GM23338 (cell line): ENCODE data around the gene XRN1. TPM values are rescaled to one million over a fixed set of nuclear protein-coding genes. Genes with fewer than 3 reads are reported as not detected.

Experiments used
- ATAC-seq: fragments of 200-7000 bp; cut with Tn5 transposase; 3 replicates; pipeline ENCODE4 v1.9.1; 2020
- DNase-seq: peaks from one replicate; pipeline ENCODE4 v3.0.0-alpha.2; 2015; ENCODE audit warnings: low spot score
- H2AFZ ChIP-seq: fragments of 200-600 bp; sonication (generic); 2 replicates; pipeline ENCODE4 v1.8.0; 2016; ENCODE audit warnings: antibody characterized with exemption, mild to moderate bottlenecking, moderate library complexity
- H3F3A ChIP-seq: fragments of 200-600 bp; sonication (generic); replicated peaks from 2 replicates; pipeline ENCODE4 v1.8.0; 2017; ENCODE audit warnings: antibody characterized with exemption, mixed run types, low read depth
- H3K27ac ChIP-seq: fragments of 200-600 bp; sonication (generic); 2 replicates; pipeline ENCODE4 v1.6.1; 2016; ENCODE audit warnings: low read depth
- H3K27me3 ChIP-seq: fragments of 200-600 bp; sonication (generic); 2 replicates; pipeline ENCODE4 v1.8.0; 2016; ENCODE audit warnings: mild to moderate bottlenecking, mixed run types, moderate library complexity; ENCODE audit not compliant: insufficient read depth
- H3K36me3 ChIP-seq: fragments of 200-600 bp; sonication (generic); 2 replicates; pipeline ENCODE4 v1.8.0; 2016; ENCODE audit warnings: mild to moderate bottlenecking; ENCODE audit not compliant: insufficient read depth
- H3K4me1 ChIP-seq: fragments of 200-600 bp; sonication (generic); 2 replicates; pipeline ENCODE4 v1.8.0; 2016; ENCODE audit warnings: mild to moderate bottlenecking, moderate library complexity; ENCODE audit not compliant: insufficient read depth
- H3K4me2 ChIP-seq: fragments of 200-600 bp; sonication (generic); 2 replicates; pipeline ENCODE4 v1.7.1; 2017; ENCODE audit warnings: mixed run types
- H3K4me3 ChIP-seq: fragments of 200-600 bp; sonication (generic); 2 replicates; pipeline ENCODE4 v1.6.1; 2016; ENCODE audit warnings: mixed run types
- H3K79me2 ChIP-seq: fragments of 200-600 bp; sonication (generic); replicated peaks from 2 replicates; pipeline ENCODE4 v1.8.0; 2017; ENCODE audit warnings: mild to moderate bottlenecking; ENCODE audit not compliant: insufficient read depth
- H3K9me2 ChIP-seq: fragments of 200-600 bp; sonication (generic); 2 replicates; pipeline ENCODE4 v1.8.0; 2017; ENCODE audit not compliant: insufficient read depth
- H4K20me1 ChIP-seq: fragments of 200-600 bp; sonication (generic); replicated peaks from 2 replicates; pipeline ENCODE4 v1.8.0; 2017; ENCODE audit warnings: mild to moderate bottlenecking; ENCODE audit not compliant: insufficient read depth
- H3K27ac Mint-ChIP-seq: 2 replicates; pipeline ENCODE4 v1.8.0; 2020; ENCODE audit warnings: inconsistent platforms, mild to moderate bottlenecking, moderate library complexity, mixed read lengths
- H3K27me3 Mint-ChIP-seq: 3 replicates; pipeline ENCODE4 v1.8.0; 2022; ENCODE audit warnings: low read depth, mild to moderate bottlenecking, moderate library complexity, mixed read lengths, inconsistent platforms; ENCODE audit not compliant: insufficient read depth, poor library complexity
- H3K36me3 Mint-ChIP-seq: 3 replicates; pipeline ENCODE4 v1.8.0; 2021; ENCODE audit warnings: low read depth, mild to moderate bottlenecking, inconsistent platforms, moderate library complexity, mixed read lengths
- H3K4me1 Mint-ChIP-seq: 3 replicates; pipeline ENCODE4 v1.8.0; 2020; ENCODE audit warnings: mild to moderate bottlenecking, inconsistent platforms, mixed read lengths
- H3K4me3 Mint-ChIP-seq: 3 replicates; pipeline ENCODE4 v1.8.0; 2021; ENCODE audit warnings: moderate library complexity, mild to moderate bottlenecking, inconsistent platforms, mixed read lengths
- H3K9me3 Mint-ChIP-seq: 3 replicates; pipeline ENCODE4 v1.8.0; 2020; ENCODE audit warnings: moderate library complexity, mild to moderate bottlenecking, inconsistent platforms, mixed read lengths
- CREB1 ChIP-seq: fragments of 250-450 bp; sonication (Bioruptor Pico); IDR thresholded peaks from 2 replicates; pipeline ENCODE4 v1.5.0; 2020; ENCODE audit warnings: low read depth, mild to moderate bottlenecking, moderate library complexity
- STAT1 ChIP-seq: IDR thresholded peaks from one replicate; pipeline ENCODE4 v1.6.1; 2016; ENCODE audit warnings: antibody characterized with exemption; ENCODE audit not compliant: unreplicated experiment
- ZNF114 ChIP-seq: fragments of 250-450 bp; sonication (Bioruptor Pico); IDR thresholded peaks from 2 replicates; pipeline ENCODE4 v1.5.0; 2020; ENCODE audit warnings: mild to moderate bottlenecking, moderate library complexity
- ZNF331 ChIP-seq: fragments of 250-450 bp; sonication (Bioruptor Pico); IDR thresholded peaks from 2 replicates; pipeline ENCODE4 v1.5.0; 2020; ENCODE audit warnings: low read depth, mild to moderate bottlenecking, moderate library complexity
- polyA plus RNA-seq: library from polyadenylated mRNA; unstranded; fragments of >200 nt; fragmentation: Nextera tagmentation; extraction: Ambion mirVana; gene quantifications from 2 replicates; pipeline ENCODE4 v1.2.1, GENCODE V29; 2016
- total RNA-seq: library from RNA; depleted of rRNA; stranded (reverse); fragments of >200 nt; shearing (Covaris generic); gene quantifications from 2 replicates; pipeline ENCODE4 v1.2.3, GENCODE V29; 2014
- TF ChIP-seq, protein P1 (sequence below): IDR thresholded peaks from 2 replicates; pipeline ENCODE4 v1.6.1; 2016; ENCODE audit warnings: antibody characterized with exemption
- TF ChIP-seq, protein P2 (sequence below): fragments of 250-450 bp; sonication (Bioruptor Pico); IDR thresholded peaks from 2 replicates; pipeline ENCODE4 v1.5.0; 2020; ENCODE audit warnings: mild to moderate bottlenecking, moderate library complexity

XRN1 gene
- total and polyA plus RNA-seq, 2 experiments from 2014 or later = 10.9 to 16.6 TPM

DNA sequence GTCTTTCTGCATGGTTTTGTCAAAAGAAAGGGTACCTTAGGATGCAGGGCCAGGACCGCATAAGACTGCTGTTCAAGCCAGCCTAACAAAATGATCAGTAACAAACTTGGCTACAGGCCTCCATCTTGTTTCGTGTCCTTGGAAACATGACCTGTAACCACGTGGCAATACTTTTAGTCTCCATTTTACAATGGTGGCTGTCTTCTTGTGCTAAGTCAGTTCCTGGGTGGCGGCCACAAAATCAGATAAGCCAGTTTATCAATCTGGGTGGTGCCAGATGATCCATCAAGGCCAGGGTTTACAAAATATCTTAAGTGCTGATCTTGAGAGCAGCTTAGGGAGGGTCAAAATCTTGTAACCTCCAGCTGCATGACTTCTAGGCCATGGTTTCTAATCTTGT is 165.3 kb downstream of the XRN1 start:
- no peaks in the 10 kb centered on the region for H3K79me2 ChIP-seq
- Mint-ChIP-seq H3K9me3 (peaks cover 41% of the 10 kb centered on the region), H3K27me3 (peaks cover 7% of the 10 kb centered on the region), H3K4me3 (no peak overlapping the region), H3K27ac (no peak overlapping the region), H3K36me3 (peaks cover 21% of the 10 kb centered on the region; the same call in 2 of the 3 replicates), H3K4me1 (no peaks in the 10 kb centered on the region)
- H3K4me3 ChIP-seq = no peak overlapping the region
- H3K9me2 ChIP-seq = 0 out of 2 replicates have a peak, but pooled peaks cover 2% of the 10 kb centered on the region
- H2AFZ ChIP-seq = no peak overlapping the region
- no peak overlapping the region for H3K27ac ChIP-seq
- ATAC-seq = no peak
- peaks cover 1% of the 10 kb centered on the region; the same call in 1 of the 2 replicates for H3K36me3 ChIP-seq
- no peak for TF ChIP-seq ZNF114
- TF ChIP-seq CREB1 (CRISPR knock-in tag) = no peak
- no peak for DNase-seq
- H3K4me2 ChIP-seq = no peak overlapping the region
- no peaks in the 10 kb centered on the region for H4K20me1 ChIP-seq
- no peaks in the 10 kb centered on the region for H3K4me1 ChIP-seq
- no peaks in the 10 kb centered on the region for H3F3A ChIP-seq
- peaks cover 4% of the 10 kb centered on the region; the same call in 1 of the 2 replicates for H3K27me3 ChIP-seq

DNA sequence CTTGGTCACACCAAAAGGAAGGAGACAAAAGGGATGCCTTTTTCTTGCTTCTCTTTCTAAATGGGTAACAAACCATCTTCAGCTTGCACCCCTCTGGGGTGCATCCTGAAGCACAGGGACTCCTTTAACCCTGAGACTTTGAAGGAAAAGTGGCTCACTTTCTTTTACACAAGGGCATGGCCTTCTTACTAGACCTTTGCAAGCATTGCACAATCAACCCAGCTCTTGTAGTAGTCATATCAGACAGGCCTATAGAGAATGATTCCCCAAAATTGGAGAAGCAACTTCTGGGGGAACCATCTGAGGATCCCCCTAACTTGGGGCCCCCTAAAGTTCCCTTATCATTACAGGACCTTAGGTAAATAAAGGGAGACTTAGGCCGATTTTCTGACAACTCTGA is 166.4 kb downstream of the XRN1 start:
- Mint-ChIP-seq H3K27me3 (peaks cover 7% of the 10 kb centered on the region), H3K27ac (no peak overlapping the region), H3K36me3 (peaks cover 21% of the 10 kb centered on the region; the same call in 2 of the 3 replicates), H3K9me3 (peaks cover 33% of the 10 kb centered on the region), H3K4me1 (no peaks in the 10 kb centered on the region), H3K4me3 (no peak overlapping the region)
- Histone ChIP-seq H3K4me1 (no peaks in the 10 kb centered on the region), H3K4me3 (no peak overlapping the region), H3K79me2 (no peaks in the 10 kb centered on the region), H3K27ac (no peak overlapping the region), H4K20me1 (no peaks in the 10 kb centered on the region), H3F3A (no peaks in the 10 kb centered on the region), H3K4me2 (no peak overlapping the region), H2AFZ (no peak overlapping the region), H3K27me3 (peaks cover 4% of the 10 kb centered on the region; the same call in 1 of the 2 replicates), H3K9me2 (0 out of 2 replicates have a peak, but pooled peaks cover 2% of the 10 kb centered on the region), H3K36me3 (no peaks in the 10 kb centered on the region)
- no peak for ATAC-seq
- no peak for DNase-seq
- TF ChIP-seq, protein P1, sequence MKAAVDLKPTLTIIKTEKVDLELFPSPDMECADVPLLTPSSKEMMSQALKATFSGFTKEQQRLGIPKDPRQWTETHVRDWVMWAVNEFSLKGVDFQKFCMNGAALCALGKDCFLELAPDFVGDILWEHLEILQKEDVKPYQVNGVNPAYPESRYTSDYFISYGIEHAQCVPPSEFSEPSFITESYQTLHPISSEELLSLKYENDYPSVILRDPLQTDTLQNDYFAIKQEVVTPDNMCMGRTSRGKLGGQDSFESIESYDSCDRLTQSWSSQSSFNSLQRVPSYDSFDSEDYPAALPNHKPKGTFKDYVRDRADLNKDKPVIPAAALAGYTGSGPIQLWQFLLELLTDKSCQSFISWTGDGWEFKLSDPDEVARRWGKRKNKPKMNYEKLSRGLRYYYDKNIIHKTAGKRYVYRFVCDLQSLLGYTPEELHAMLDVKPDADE = no peak
- no peak for TF ChIP-seq ZNF331 (CRISPR knock-in tag)
- no peak for TF ChIP-seq CREB1 (CRISPR knock-in tag)
- TF ChIP-seq STAT1 = no peak

DNA sequence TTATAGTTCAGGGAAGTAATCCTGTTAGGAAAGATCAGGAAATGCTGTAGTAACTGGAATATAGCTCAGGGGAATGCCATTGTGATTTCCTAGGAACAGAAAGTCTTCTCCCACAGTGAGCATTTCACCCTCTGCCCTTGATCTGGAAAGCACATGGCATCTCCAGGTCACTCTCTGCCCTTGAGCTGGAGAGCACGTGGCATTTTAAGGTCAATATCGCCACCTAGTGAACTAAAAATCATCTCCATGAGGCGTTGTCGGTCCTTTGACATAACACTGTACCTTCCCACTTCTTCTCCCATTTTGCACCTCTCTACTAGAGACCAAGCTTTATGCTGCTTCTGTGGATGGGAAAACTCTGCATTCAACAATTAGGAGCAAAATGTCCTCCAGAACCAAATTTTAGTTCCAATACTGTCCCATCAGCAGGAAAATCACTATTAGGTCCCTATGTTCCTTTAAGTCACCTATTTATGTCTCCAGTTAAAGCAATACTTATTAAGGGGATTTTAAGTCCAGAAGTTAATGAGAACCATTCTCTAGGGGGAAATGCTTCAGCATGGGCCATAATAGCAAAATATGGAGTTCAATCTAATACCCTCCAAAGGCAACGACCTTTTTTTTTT is 167.8 kb downstream of the XRN1 start:
- Histone ChIP-seq H3K79me2 (no peaks in the 10 kb centered on the region), H3K4me1 (no peaks in the 10 kb centered on the region), H3K4me2 (no peak overlapping the region), H3K36me3 (no peaks in the 10 kb centered on the region), H3K4me3 (no peak overlapping the region), H3K27me3 (peaks cover 4% of the 10 kb centered on the region; the same call in 1 of the 2 replicates), H3F3A (no peaks in the 10 kb centered on the region), H2AFZ (peak overlapping the region; percentile 60; the same call in 1 of the 2 replicates), H3K27ac (no peak overlapping the region), H4K20me1 (no peaks in the 10 kb centered on the region), H3K9me2 (0 out of 2 replicates have a peak, but pooled peaks cover 2% of the 10 kb centered on the region)
- Mint-ChIP-seq H3K27ac (no peak overlapping the region), H3K36me3 (peaks cover 21% of the 10 kb centered on the region; the same call in 2 of the 3 replicates), H3K27me3 (peaks cover 7% of the 10 kb centered on the region), H3K9me3 (peaks cover 23% of the 10 kb centered on the region), H3K4me1 (no peaks in the 10 kb centered on the region), H3K4me3 (no peak overlapping the region)
- peak; percentile 86 for DNase-seq
- peak; percentile 99 for ATAC-seq
- TF ChIP-seq, protein P1 = no peak
- TF ChIP-seq, protein P2, sequence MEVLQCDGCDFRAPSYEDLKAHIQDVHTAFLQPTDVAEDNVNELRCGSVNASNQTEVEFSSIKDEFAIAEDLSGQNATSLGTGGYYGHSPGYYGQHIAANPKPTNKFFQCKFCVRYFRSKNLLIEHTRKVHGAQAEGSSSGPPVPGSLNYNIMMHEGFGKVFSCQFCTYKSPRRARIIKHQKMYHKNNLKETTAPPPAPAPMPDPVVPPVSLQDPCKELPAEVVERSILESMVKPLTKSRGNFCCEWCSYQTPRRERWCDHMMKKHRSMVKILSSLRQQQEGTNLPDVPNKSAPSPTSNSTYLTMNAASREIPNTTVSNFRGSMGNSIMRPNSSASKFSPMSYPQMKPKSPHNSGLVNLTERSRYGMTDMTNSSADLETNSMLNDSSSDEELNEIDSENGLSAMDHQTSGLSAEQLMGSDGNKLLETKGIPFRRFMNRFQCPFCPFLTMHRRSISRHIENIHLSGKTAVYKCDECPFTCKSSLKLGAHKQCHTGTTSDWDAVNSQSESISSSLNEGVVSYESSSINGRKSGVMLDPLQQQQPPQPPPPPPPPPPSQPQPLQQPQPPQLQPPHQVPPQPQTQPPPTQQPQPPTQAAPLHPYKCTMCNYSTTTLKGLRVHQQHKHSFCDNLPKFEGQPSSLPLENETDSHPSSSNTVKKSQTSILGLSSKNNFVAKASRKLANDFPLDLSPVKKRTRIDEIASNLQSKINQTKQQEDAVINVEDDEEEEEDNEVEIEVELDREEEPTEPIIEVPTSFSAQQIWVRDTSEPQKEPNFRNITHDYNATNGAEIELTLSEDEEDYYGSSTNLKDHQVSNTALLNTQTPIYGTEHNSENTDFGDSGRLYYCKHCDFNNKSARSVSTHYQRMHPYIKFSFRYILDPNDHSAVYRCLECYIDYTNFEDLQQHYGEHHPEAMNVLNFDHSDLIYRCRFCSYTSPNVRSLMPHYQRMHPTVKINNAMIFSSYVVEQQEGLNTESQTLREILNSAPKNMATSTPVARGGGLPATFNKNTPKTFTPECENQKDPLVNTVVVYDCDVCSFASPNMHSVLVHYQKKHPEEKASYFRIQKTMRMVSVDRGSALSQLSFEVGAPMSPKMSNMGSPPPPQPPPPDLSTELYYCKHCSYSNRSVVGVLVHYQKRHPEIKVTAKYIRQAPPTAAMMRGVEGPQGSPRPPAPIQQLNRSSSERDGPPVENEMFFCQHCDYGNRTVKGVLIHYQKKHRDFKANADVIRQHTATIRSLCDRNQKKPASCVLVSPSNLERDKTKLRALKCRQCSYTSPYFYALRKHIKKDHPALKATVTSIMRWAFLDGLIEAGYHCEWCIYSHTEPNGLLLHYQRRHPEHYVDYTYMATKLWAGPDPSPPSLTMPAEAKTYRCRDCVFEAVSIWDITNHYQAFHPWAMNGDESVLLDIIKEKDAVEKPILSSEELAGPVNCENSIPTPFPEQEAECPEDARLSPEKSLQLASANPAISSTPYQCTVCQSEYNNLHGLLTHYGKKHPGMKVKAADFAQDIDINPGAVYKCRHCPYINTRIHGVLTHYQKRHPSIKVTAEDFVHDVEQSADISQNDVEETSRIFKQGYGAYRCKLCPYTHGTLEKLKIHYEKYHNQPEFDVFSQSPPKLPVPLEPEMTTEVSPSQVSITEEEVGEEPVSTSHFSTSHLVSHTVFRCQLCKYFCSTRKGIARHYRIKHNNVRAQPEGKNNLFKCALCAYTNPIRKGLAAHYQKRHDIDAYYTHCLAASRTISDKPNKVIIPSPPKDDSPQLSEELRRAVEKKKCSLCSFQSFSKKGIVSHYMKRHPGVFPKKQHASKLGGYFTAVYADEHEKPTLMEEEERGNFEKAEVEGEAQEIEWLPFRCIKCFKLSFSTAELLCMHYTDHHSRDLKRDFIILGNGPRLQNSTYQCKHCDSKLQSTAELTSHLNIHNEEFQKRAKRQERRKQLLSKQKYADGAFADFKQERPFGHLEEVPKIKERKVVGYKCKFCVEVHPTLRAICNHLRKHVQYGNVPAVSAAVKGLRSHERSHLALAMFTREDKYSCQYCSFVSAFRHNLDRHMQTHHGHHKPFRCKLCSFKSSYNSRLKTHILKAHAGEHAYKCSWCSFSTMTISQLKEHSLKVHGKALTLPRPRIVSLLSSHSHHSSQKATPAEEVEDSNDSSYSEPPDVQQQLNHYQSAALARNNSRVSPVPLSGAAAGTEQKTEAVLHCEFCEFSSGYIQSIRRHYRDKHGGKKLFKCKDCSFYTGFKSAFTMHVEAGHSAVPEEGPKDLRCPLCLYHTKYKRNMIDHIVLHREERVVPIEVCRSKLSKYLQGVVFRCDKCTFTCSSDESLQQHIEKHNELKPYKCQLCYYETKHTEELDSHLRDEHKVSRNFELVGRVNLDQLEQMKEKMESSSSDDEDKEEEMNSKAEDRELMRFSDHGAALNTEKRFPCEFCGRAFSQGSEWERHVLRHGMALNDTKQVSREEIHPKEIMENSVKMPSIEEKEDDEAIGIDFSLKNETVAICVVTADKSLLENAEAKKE (CRISPR knock-in tag) = peak; percentile 66
